ENCODE results near the gene DPYD. TPM values are rescaled to one million over a fixed set of nuclear protein-coding genes. Genes with fewer than 3 reads are reported as not detected.

Gene DPYD
- total and polyA plus RNA-seq, 9 of the 15 experiments (the other 6 are each of a cell fraction or from before 2014, with no cell fraction given) = 0.03 to 0.25 (median 0.08) TPM; not detected in 2

DNA sequence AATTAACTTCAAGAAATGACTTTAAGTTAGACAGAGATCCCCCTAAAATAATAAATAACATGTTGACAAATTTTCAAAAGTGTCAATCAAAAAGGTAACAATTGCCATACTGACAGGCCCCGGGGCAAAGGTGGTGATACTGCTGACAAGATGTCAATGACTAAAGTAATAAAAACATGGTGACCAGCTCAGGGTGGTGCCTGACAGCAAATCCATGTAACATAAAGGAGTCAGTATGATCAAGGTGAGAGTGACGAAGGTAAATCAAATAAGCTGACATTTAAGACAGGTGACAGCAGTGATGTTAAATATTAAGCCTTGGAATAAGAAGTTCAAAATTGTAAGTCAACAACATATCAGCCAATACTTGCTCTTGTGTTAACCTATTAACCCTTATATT, 387.5 kb downstream of the DPYD start:
- no peaks in the 10 kb centered on the region for H3K9me1 ChIP-seq (ENCODE audit: control insufficient read depth, insufficient read depth, low read length)
- H3K36me3 ChIP-seq (ENCODE audit: control insufficient read depth, insufficient read depth, low read length) = no peaks in the 10 kb centered on the region
- no peak for DNase-seq (ENCODE audit: extremely low read depth in 1 of 4, low spot score in 3 of 4)
- intact Hi-C loops (cut with micrococcal nuclease) = no loop called here
- TF ChIP-seq PHTF2 (CRISPR knock-in tag; IDR thresholded peaks at IDR 0.05) (no peak), ZNF311 (CRISPR knock-in tag; IDR thresholded peaks at IDR 0.05) (no peak), GABPB1 (CRISPR knock-in tag; IDR thresholded peaks at IDR 0.05) (no peak), U2AF2 (optimal IDR thresholded peaks at IDR 0.05; ENCODE audit: low read depth, low read length) (no peak), ZNF274 (IDR thresholded peaks at IDR 0.05; ENCODE audit: borderline replicate concordance, low read depth, low read length) (no peak), FUS (optimal IDR thresholded peaks at IDR 0.05; ENCODE audit: low read depth, low read length) (no peak), ELF2 (CRISPR knock-in tag; IDR thresholded peaks at IDR 0.05) (no peak), CBFB (CRISPR knock-in tag; IDR thresholded peaks at IDR 0.05) (no peak), BRF2 (IDR thresholded peaks at IDR 0.05; ENCODE audit: borderline replicate concordance, insufficient read depth, insufficient read length) (no peak), ZBTB40 (IDR thresholded peaks at IDR 0.05) (no peak), ZBTB40 (CRISPR knock-in tag; IDR thresholded peaks at IDR 0.05) (no peak), ZFPM2 (CRISPR knock-in tag; IDR thresholded peaks at IDR 0.05) (no peak), TAL1 (IDR thresholded peaks at IDR 0.05) (no peak)
- H2AFZ ChIP-seq (ENCODE audit: low read depth, low read length) = no peak overlapping the region
- no peaks in the 10 kb centered on the region for H3K79me2 ChIP-seq (ENCODE audit: control insufficient read depth, insufficient read depth, low read length)
- H3K9ac ChIP-seq (ENCODE audit: insufficient read depth in 1 of 2, low read depth in 2 of 2, low read length in 2 of 2) = no peak overlapping the region
- CTCF ChIA-PET (ENCODE audit: low intra/inter-chr PET ratio) = no interaction called here
- H3K4me2 ChIP-seq (ENCODE audit: insufficient read depth, low read length) = no peak overlapping the region
- H4K20me1 ChIP-seq (replicated peaks; ENCODE audit: control insufficient read depth, insufficient read depth, low read length) = no peaks in the 10 kb centered on the region
- no peak overlapping the region for H3K4me3 ChIP-seq
- in situ Hi-C loops (cut with MboI) = no loop called here
- no peak for ATAC-seq
- no peaks in the 10 kb centered on the region for H3K9me3 ChIP-seq (replicated peaks; ENCODE audit: control insufficient read depth, insufficient read depth, low read depth, low read length)
- FAIRE-seq = no peak
- POLR2A ChIA-PET = no interaction called here
- no peak overlapping the region for H3K27ac ChIP-seq (ENCODE audit: extremely low read depth, low read depth, low read length)
- H3K27me3 ChIP-seq (ENCODE audit: control insufficient read depth in 2 of 2, insufficient read depth in 2 of 2, low read length in 2 of 2) = no peaks in the 10 kb centered on the region
- BruUV-seq (replicated peaks) = no TSS peak
- H3K4me1 ChIP-seq (replicated peaks in 1 of 2; ENCODE audit: control insufficient read depth in 2 of 2, insufficient read depth in 2 of 2, low read length in 2 of 2) = no peaks in the 10 kb centered on the region
- WGBS (ENCODE audit: insufficient coverage, low coverage, missing lambda C conversion rate) = 0% methylated on average over 2 of the region's 2 CpGs
